HS-5 (cell line): ENCODE measurements around the gene CFAP77.
"Not testable (repeated sequence)": the region's sequence is repeated elsewhere in the genome, so short reads cannot be mapped to it uniquely, and the experiment has no call there.

Experiments used
- DNase-seq: peaks from one replicate; pipeline ENCODE4 v3.0.0-alpha.2; 2012; ENCODE audit warnings: low read depth

Gene CFAP77

GRCh38 chr9:132409828-132410528 is at the start of gene CFAP77:
CFAP77 (plus strand) TSS chr9:132410211; CDS start chr9:132410272, 61 bp downstream.
- DNase-seq, result no peak

- DNase-seq, result no peak
Observed at GRCh38 chr9:132364068-132364467, 45.9 kb upstream of the CFAP77 start.

- DNase-seq, result no peak
Observed at GRCh38 chr9:132365986-132366385, 44.0 kb upstream of the CFAP77 start.

- no peak for DNase-seq
Observed at GRCh38 chr9:132366481-132366880, 43.5 kb upstream of the CFAP77 start.

GRCh38 chr9:132367613-132368313 is 42.2 kb upstream of the CFAP77 start:
- no peak for DNase-seq

GRCh38 chr9:132369421-132369820 is 40.6 kb upstream of the CFAP77 start:
- no peak for DNase-seq

GRCh38 chr9:132370592-132370991 is 39.4 kb upstream of the CFAP77 start:
- no peak for DNase-seq

GRCh38 chr9:132372177-132373095 is 37.6 kb upstream of the CFAP77 start:
- DNase-seq, result no peak

GRCh38 chr9:132377769-132378168 is 32.2 kb upstream of the CFAP77 start:
- not testable (repeated sequence) for DNase-seq

GRCh38 chr9:132378416-132378815 is 31.6 kb upstream of the CFAP77 start:
- DNase-seq, result not testable (repeated sequence)

GRCh38 chr9:132381966-132382541 is 28.0 kb upstream of the CFAP77 start:
- DNase-seq, result no peak

GRCh38 chr9:132383462-132383883 is 26.5 kb upstream of the CFAP77 start:
- DNase-seq, result no peak

GRCh38 chr9:132384376-132384775 is 25.6 kb upstream of the CFAP77 start:
- DNase-seq, result no peak

- DNase-seq, result no peak
Observed at GRCh38 chr9:132387133-132387532, 22.9 kb upstream of the CFAP77 start.

- no peak for DNase-seq
Observed at GRCh38 chr9:132390966-132391365, 19.0 kb upstream of the CFAP77 start.

- no peak for DNase-seq
Observed at GRCh38 chr9:132391449-132391848, 18.6 kb upstream of the CFAP77 start.

GRCh38 chr9:132395560-132395959 is 14.5 kb upstream of the CFAP77 start:
- no peak for DNase-seq

- no peak for DNase-seq
Observed at GRCh38 chr9:132401824-132402223, 8.2 kb upstream of the CFAP77 start.

GRCh38 chr9:132404228-132404881 is 5.7 kb upstream of the CFAP77 start:
- no peak for DNase-seq

GRCh38 chr9:132406554-132407122 is 3.4 kb upstream of the CFAP77 start, which contains the start of gene TTF1:
TTF1 (minus strand) TSS chr9:132406840; CDS start chr9:132402821, 4,019 bp downstream.
- peak; percentile 56 for DNase-seq

GRCh38 chr9:132407196-132407595 is 2.8 kb upstream of the CFAP77 start:
- no peak for DNase-seq
